H9 (cell line): ENCODE measurements around the gene UQCR10. TPM values are rescaled to one million over a fixed set of nuclear protein-coding genes. Genes with fewer than 3 reads are reported as not detected.

ENCODE experiments used
- DNase-seq: peaks from one replicate; pipeline ENCODE4 v3.0.0-alpha.2; 2017
- H2AFZ ChIP-seq: one replicate; pipeline ENCODE4 v1.6.1; 2013; ENCODE audit warnings: mild to moderate bottlenecking, low read length, control low read depth, moderate library complexity
- H2AK5ac ChIP-seq: 2 replicates; pipeline ENCODE4 v1.6.1; 2013; ENCODE audit warnings: low read length, control low read depth, mixed read lengths; ENCODE audit not compliant: insufficient read length
- H2BK120ac ChIP-seq: one replicate; pipeline ENCODE4 v1.6.1; 2013; ENCODE audit warnings: low read depth, mild to moderate bottlenecking, low read length, control low read depth, inconsistent platforms; ENCODE audit not compliant: poor library complexity, severe bottlenecking
- H2BK12ac ChIP-seq: 2 replicates; pipeline ENCODE4 v1.6.1; 2013; ENCODE audit warnings: low read length, control low read depth, mixed read lengths, low read depth; ENCODE audit not compliant: insufficient read length
- H2BK15ac ChIP-seq: 2 replicates; pipeline ENCODE4 v1.6.1; 2013; ENCODE audit warnings: low read depth, low read length, control low read depth
- H2BK20ac ChIP-seq: one replicate; pipeline ENCODE4 v1.6.1; 2013; ENCODE audit warnings: low read depth, mild to moderate bottlenecking, low read length, control low read depth, inconsistent platforms; ENCODE audit not compliant: poor library complexity, severe bottlenecking
- H2BK5ac ChIP-seq: 2 replicates; pipeline ENCODE4 v1.6.1; 2013; ENCODE audit warnings: low read length, control low read depth, mixed read lengths; ENCODE audit not compliant: insufficient read length
- H3K14ac ChIP-seq: 2 replicates; pipeline ENCODE4 v1.6.1; 2013; ENCODE audit warnings: low read length, control low read depth; ENCODE audit not compliant: insufficient read depth
- H3K18ac ChIP-seq: 2 replicates; pipeline ENCODE4 v1.6.1; 2013; ENCODE audit warnings: low read depth, mild to moderate bottlenecking, mixed read lengths, low read length, control low read depth; ENCODE audit not compliant: insufficient read length
- H3K23ac ChIP-seq: 2 replicates; pipeline ENCODE4 v1.6.1; 2013; ENCODE audit warnings: low read length, control low read depth, mixed read lengths, low read depth; ENCODE audit not compliant: insufficient read length
- H3K23me2 ChIP-seq: 2 replicates; pipeline ENCODE4 v1.6.1; 2013; ENCODE audit warnings: low read depth, mild to moderate bottlenecking, mixed read lengths, low read length, control low read depth; ENCODE audit not compliant: insufficient read length, poor library complexity, severe bottlenecking
- H3K27ac ChIP-seq: 2 replicates; pipeline ENCODE4 v1.5.1; 2013; ENCODE audit warnings: low read length, control low read depth, mixed read lengths, low read depth; ENCODE audit not compliant: insufficient read length
- H3K27me3 ChIP-seq: 2 replicates; pipeline ENCODE4 v1.6.1; 2013; ENCODE audit warnings: low read length, control low read depth, inconsistent platforms; ENCODE audit not compliant: insufficient read depth
- H3K4ac ChIP-seq: 2 replicates; pipeline ENCODE4 v1.6.1; 2013; ENCODE audit warnings: low read depth, mild to moderate bottlenecking, control low read depth, inconsistent platforms, low read length, moderate library complexity
- H3K4me1 ChIP-seq: 2 replicates; pipeline ENCODE4 v1.6.1; 2013; ENCODE audit warnings: low read length, control low read depth, inconsistent platforms; ENCODE audit not compliant: insufficient read depth
- H3K4me2 ChIP-seq: 2 replicates; pipeline ENCODE4 v1.6.1; 2013; ENCODE audit warnings: low read length, control low read depth, mixed read lengths; ENCODE audit not compliant: insufficient read length, insufficient read depth
- H3K56ac ChIP-seq: 2 replicates; pipeline ENCODE4 v1.6.1; 2013; ENCODE audit warnings: low read depth, mild to moderate bottlenecking, mixed read lengths, low read length, control low read depth; ENCODE audit not compliant: insufficient read length
- H3K79me1 ChIP-seq: 2 replicates; pipeline ENCODE4 v1.6.1; 2013; ENCODE audit warnings: low read depth, mild to moderate bottlenecking, moderate library complexity, low read length, control low read depth, inconsistent platforms; ENCODE audit not compliant: insufficient read depth, poor library complexity, severe bottlenecking
- H3K79me2 ChIP-seq: 2 replicates; pipeline ENCODE4 v1.6.1; 2013; ENCODE audit warnings: low read length, control low read depth, inconsistent platforms; ENCODE audit not compliant: insufficient read depth
- H3K9ac ChIP-seq: 2 replicates; pipeline ENCODE4 v1.6.1; 2013; ENCODE audit warnings: low read length, control low read depth, mixed read lengths; ENCODE audit not compliant: insufficient read length; ENCODE audit errors: extremely low read depth
- H3K9me3 ChIP-seq: one replicate; pipeline ENCODE4 v1.6.1; 2013; ENCODE audit warnings: low read depth, low read length, inconsistent platforms; ENCODE audit not compliant: control insufficient read depth
- H3T11ph ChIP-seq: one replicate; pipeline ENCODE4 v1.6.1; 2013; ENCODE audit warnings: mild to moderate bottlenecking, low read length, control low read depth, inconsistent platforms
- H4K20me1 ChIP-seq: one replicate; pipeline ENCODE4 v1.6.1; 2013; ENCODE audit not compliant: control insufficient read depth, insufficient read length, insufficient read depth
- H4K5ac ChIP-seq: 2 replicates; pipeline ENCODE4 v1.6.1; 2013; ENCODE audit warnings: low read depth, mild to moderate bottlenecking, mixed read lengths, low read length, control low read depth; ENCODE audit not compliant: insufficient read length
- H4K8ac ChIP-seq: replicated peaks from 2 replicates; pipeline ENCODE4 v1.6.1; 2013; ENCODE audit warnings: low read length, control low read depth, mixed read lengths, low read depth; ENCODE audit not compliant: insufficient read length
- H4K91ac ChIP-seq: 2 replicates; pipeline ENCODE4 v1.6.1; 2013; ENCODE audit warnings: low read depth, mild to moderate bottlenecking, moderate library complexity, mixed read lengths, low read length, control low read depth; ENCODE audit not compliant: insufficient read length
- H3K27ac Mint-ChIP-seq, 3 experiments: 2 replicates in 2 of 3; 3 replicates in 1 of 3; pipeline ENCODE4 v1.8.0; 2020 to 2021; ENCODE audit warnings: mixed read lengths in 3 of 3, mild to moderate bottlenecking in 1 of 3, moderate library complexity in 1 of 3
- H3K27me3 Mint-ChIP-seq: 2 replicates; pipeline ENCODE4 v1.8.0; 2021; ENCODE audit warnings: low read depth, mild to moderate bottlenecking, moderate library complexity, mixed read lengths
- H3K36me3 Mint-ChIP-seq, 3 experiments: 2 replicates in 2 of 3; 3 replicates in 1 of 3; pipeline ENCODE4 v1.8.0; 2020 to 2021; ENCODE audit warnings: low read depth in 3 of 3, mixed read lengths in 3 of 3; ENCODE audit not compliant: insufficient read depth in 1 of 3
- H3K4me1 Mint-ChIP-seq, 2 experiments: 2 replicates each; pipeline ENCODE4 v1.8.0; 2020; ENCODE audit warnings: mixed read lengths in 2 of 2
- H3K4me3 Mint-ChIP-seq, 2 experiments: 2 replicates in 1 of 2; 3 replicates in 1 of 2; pipeline ENCODE4 v1.8.0; 2020 to 2021; ENCODE audit warnings: mild to moderate bottlenecking in 2 of 2, mixed read lengths in 2 of 2, moderate library complexity in 1 of 2
- H3K9me3 Mint-ChIP-seq, 2 experiments: 2 replicates in 1 of 2; 3 replicates in 1 of 2; pipeline ENCODE4 v1.8.0; 2020; ENCODE audit warnings: mild to moderate bottlenecking in 2 of 2, mixed read lengths in 2 of 2, moderate library complexity in 1 of 2
- WGBS: extraction: QIAGEN DNeasy Blood & Tissue Kit; methylation state at CpG from one replicate; pipeline ENCODE4 v1.1.7; 2013; ENCODE audit warnings: missing lambda C conversion rate, low lambda C conversion rate, mixed read lengths; ENCODE audit not compliant: insufficient read length; ENCODE audit errors: extremely low coverage; 5-methylcytosine and 5-hydroxymethylcytosine counted together
- total RNA-seq: library from RNA; stranded (reverse); gene quantifications from 2 replicates; pipeline ENCODE4 v1.2.1, GENCODE V29; 2021
- TF ChIP-seq, protein P1 (sequence below): fragments of 200-600 bp; sonication (generic); conservative IDR thresholded peaks from 3 replicates; pipeline ENCODE4 v1.8.0; 2021; ENCODE audit warnings: antibody characterized with exemption, mild to moderate bottlenecking

The UQCR10 gene
- total RNA-seq, 1 experiment from 2014 or later = 124 TPM

- Histone ChIP-seq H3K9ac (no peak overlapping the region), H3K23me2 (no peaks in the 10 kb centered on the region), H3K79me1 (no peaks in the 10 kb centered on the region), H3K27me3 (no peaks in the 10 kb centered on the region), H3K56ac (no peak overlapping the region), H2BK120ac (no peak overlapping the region), H2BK5ac (no peak overlapping the region), H3K18ac (no peak overlapping the region), H4K91ac (no peak overlapping the region), H3K14ac (no peak overlapping the region), H3K4ac (no peak overlapping the region), H3K27ac (no peak overlapping the region), H2BK20ac (no peak overlapping the region), H2AFZ (no peak overlapping the region), H4K5ac (no peak overlapping the region), H3K4me1 (no peaks in the 10 kb centered on the region), H3K9me3 (no peaks in the 10 kb centered on the region), H3T11ph (no peak overlapping the region), H3K79me2 (no peaks in the 10 kb centered on the region), H2AK5ac (no peak overlapping the region), H4K8ac (no peak overlapping the region), H4K20me1 (no peaks in the 10 kb centered on the region), H2BK15ac (no peak overlapping the region), H3K23ac (no peak overlapping the region), H2BK12ac (no peak overlapping the region), H3K4me2 (no peak overlapping the region)
- WGBS = no CpG with 5 or more reads among the region's 9 CpGs
- peaks cover 24 to 40% of the 10 kb centered on the region in 2 experiments for H3K4me1 Mint-ChIP-seq
- no peaks in the 10 kb centered on the region for H3K27me3 Mint-ChIP-seq
- DNase-seq = no peak
- H3K36me3 Mint-ChIP-seq = peaks cover 0 to 23% (median 16%) of the 10 kb centered on the region in 3 experiments; a peak in 5 of 7 replicates
- TF ChIP-seq, protein P1, sequence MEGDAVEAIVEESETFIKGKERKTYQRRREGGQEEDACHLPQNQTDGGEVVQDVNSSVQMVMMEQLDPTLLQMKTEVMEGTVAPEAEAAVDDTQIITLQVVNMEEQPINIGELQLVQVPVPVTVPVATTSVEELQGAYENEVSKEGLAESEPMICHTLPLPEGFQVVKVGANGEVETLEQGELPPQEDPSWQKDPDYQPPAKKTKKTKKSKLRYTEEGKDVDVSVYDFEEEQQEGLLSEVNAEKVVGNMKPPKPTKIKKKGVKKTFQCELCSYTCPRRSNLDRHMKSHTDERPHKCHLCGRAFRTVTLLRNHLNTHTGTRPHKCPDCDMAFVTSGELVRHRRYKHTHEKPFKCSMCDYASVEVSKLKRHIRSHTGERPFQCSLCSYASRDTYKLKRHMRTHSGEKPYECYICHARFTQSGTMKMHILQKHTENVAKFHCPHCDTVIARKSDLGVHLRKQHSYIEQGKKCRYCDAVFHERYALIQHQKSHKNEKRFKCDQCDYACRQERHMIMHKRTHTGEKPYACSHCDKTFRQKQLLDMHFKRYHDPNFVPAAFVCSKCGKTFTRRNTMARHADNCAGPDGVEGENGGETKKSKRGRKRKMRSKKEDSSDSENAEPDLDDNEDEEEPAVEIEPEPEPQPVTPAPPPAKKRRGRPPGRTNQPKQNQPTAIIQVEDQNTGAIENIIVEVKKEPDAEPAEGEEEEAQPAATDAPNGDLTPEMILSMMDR = no peak
- H3K9me3 Mint-ChIP-seq = no peaks in the 10 kb centered on the region
- no peak overlapping the region for H3K4me3 Mint-ChIP-seq
- H3K27ac Mint-ChIP-seq = peak overlapping the region in 2 of 3 experiments; percentile 12 to 74; a peak in 3 of 7 replicates
Observed at GRCh38 chr22:29784451-29785361, 17.5 kb downstream of the UQCR10 start.
